ENCODE measurements around the gene MND1. TPM values are rescaled to one million over a fixed set of nuclear protein-coding genes. Genes with fewer than 3 reads are reported as not detected.

The MND1 gene
- total and polyA plus RNA-seq, 2 of the 8 experiments (the other 6 are each of a cell fraction or from before 2014, with no cell fraction given): 4.4 to 26.2 TPM

- TF ChIP-seq POLR2AphosphoS5 (IDR thresholded peaks at IDR 0.05; ENCODE audit: low read depth, low read length): no peak
- TF ChIP-seq POU5F1 (IDR thresholded peaks at IDR 0.05; ENCODE audit: low read depth, low read length): no peak
- TF ChIP-seq SP4 (IDR thresholded peaks at IDR 0.05; ENCODE audit: low read length): no peak
- no peak for TF ChIP-seq KDM1A (IDR thresholded peaks at IDR 0.05; ENCODE audit: borderline replicate concordance, low read length)
- no peak for TF ChIP-seq RBBP5 (IDR thresholded peaks at IDR 0.05; ENCODE audit: borderline replicate concordance, low read depth, low read length)
- TF ChIP-seq GTF2F1 (IDR thresholded peaks at IDR 0.05; ENCODE audit: borderline replicate concordance, low read depth, low read length): no peak
These were observed 81.9 kb downstream of the MND1 start (continued) for GRCh38 chr4:153426207-153426885.

Data from H1 (cell line).